VCaP (cell line): ENCODE measurements around the gene CPT1C.

ENCODE experiments used
- H3K27ac ChIP-seq: fragments of 450-650 bp; 2 replicates; pipeline ENCODE4 v1.5.1; 2017
- CTCF ChIP-seq: fragments of 450-650 bp; conservative IDR thresholded peaks from 2 replicates; pipeline ENCODE4 v1.5.1; 2017; ENCODE audit warnings: mild to moderate bottlenecking, moderate library complexity

The CPT1C gene

DNA sequence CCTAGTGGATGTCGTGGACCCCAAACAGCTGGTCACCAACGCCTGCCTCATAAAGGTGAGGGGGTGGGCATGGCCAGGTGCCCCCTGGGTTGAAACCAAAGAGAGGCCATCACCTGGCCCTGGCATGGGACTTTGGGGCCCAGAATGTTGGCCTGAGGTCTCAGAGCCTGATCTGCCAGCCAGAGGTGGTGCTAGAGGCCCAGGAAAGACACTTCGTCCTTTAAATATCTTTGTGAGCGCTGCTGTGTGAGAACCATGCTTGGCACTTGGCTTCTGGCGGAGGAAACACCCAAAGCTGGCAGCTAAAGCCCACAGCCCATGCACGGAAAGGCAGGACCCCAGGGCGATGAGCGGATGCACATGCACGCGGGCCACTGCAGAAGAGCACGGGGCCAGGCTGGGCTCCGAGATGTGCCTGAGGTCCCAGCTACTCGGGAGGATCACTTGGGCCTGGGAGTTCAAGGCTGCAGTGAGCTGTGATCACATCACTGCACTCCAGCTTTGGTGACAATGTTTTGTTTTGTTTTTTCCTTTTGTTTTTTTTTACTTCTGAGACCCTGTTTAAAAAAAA lies 5.8 kb upstream of the CPT1C start:
- no peak overlapping the region for H3K27ac ChIP-seq
- TF ChIP-seq CTCF, result no peak

GRCh38 chr19:49685845-49686332 lies 5.0 kb upstream of the CPT1C start:
- no peak for TF ChIP-seq CTCF
- no peak overlapping the region for H3K27ac ChIP-seq

DNA sequence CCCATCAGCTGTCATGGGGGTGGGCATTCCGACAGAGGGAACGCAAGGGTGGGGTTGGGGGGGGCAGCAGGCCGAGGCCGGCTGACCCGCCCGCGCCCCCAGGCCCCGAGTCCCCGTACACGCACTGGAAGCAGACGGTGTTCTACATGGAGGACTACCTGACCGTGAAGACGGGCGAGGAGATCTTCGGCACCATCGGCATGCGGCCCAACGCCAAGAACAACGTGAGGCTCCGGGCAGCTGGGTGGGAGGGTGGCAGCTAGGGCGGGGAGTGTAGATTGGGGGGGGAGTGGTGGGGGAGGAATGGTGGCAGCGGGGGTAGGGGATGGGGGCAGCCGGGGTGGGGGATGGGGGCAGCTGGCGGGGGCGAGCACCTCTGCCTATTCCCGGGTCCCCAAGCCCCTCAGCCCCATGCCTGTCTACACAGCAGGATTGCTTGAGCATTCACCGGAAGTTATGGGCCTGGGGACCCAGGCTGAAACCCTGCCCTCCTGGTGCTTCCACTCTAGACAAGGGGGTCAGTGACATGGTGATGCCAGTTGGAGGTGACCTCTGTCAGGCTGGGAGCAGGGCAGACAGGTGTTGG lies 4.3 kb upstream of the CPT1C start:
- no peak for TF ChIP-seq CTCF
- H3K27ac ChIP-seq, result no peak overlapping the region

DNA sequence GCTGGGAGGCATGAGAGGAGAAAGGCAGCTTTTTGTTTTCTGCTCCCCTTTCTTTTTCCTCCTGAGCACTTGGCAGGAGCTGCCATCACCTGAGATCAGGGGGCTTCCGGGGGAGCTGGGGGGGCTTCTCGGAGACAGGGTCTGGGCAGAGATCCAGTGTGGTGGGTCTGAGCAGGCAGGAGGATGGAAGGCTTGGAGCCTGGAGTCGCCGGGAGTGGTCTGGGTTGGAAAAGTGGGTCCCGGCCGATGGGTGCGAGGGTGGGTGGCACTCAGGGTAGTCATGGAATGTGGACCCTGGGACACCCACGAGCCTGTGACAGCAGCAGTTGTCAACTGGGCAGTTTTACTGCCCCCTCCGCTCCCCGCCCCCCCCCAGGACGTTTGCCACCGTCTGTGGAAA lies 3.8 kb upstream of the CPT1C start:
- H3K27ac ChIP-seq, result no peak overlapping the region
- no peak for TF ChIP-seq CTCF

GRCh38 chr19:49687566-49688316 lies 3.2 kb upstream of the CPT1C start:
- H3K27ac ChIP-seq, result no peak overlapping the region

DNA sequence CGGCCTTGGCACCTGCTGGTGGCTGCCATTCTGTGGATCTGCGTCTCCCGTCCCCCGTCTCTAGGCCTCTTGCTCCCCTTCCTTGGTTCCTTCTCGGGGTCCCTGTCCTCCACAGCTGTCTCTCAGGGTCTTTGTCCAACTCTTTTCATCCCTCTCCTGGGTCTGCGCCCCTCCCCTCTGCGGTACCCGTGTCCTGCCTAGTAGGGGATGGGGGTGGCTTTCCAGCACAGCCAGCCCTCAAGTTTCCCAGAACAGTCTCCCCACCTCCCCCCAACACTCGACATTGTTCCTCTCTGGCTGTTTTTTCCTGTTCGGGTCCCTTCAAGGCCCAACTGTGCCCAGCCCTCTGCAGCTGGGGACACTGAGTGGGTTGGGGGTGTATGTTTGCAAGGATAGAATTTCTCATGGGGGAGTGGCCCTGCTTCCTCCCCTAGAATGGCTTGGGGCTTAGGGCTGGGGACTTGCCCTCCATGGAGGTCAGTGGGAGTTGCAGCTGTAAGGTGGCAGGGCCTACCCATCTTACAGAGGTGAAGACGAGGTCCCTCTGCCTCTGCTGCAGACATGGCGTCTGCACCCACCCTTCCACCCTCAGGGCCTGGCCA lies 2.3 kb upstream of the CPT1C start:
- TF ChIP-seq CTCF, result no peak
- H3K27ac ChIP-seq, result no peak overlapping the region

More at GRCh38 chr19:49687566-49688316, 3.2 kb upstream of the CPT1C start:
- no peak for TF ChIP-seq CTCF
